WTC11 (cell line): Measurements from ENCODE around the gene TET1. TPM values are rescaled to one million over a fixed set of nuclear protein-coding genes. Genes with fewer than 3 reads are reported as not detected.

Source experiments
- ATAC-seq: fragments of 200-7000 bp; cut with Tn5 transposase; 2 replicates; pipeline ENCODE4 v1.10.0; 2021; ENCODE audit warnings: mild to moderate bottlenecking, moderate library complexity
- CTCF ChIA-PET: fragments of 300-600 bp; sonication (Branson Sonifier 250); formaldehyde crosslinking; loops from one replicate; lab custom pipeline; 2021; ENCODE audit warnings: antibody characterized with exemption; lab: Charles Lee
- POLR2A ChIA-PET: fragments of 350-600 bp; sonication (Branson Sonifier 250); formaldehyde crosslinking; loops from one replicate; lab custom pipeline; 2021; ENCODE audit warnings: antibody characterized with exemption; lab: Charles Lee
- DNase-seq: peaks from one replicate; pipeline ENCODE4 v3.0.0; 2021; ENCODE audit warnings: low spot score
- H3K27ac Mint-ChIP-seq: 2 replicates; pipeline ENCODE4 v1.8.0; 2021; ENCODE audit warnings: mixed read lengths
- H3K27me3 Mint-ChIP-seq: 2 replicates; pipeline ENCODE4 v1.8.0; 2021; ENCODE audit warnings: low read depth, mild to moderate bottlenecking, moderate library complexity, mixed read lengths
- H3K36me3 Mint-ChIP-seq: 2 replicates; pipeline ENCODE4 v1.8.0; 2021; ENCODE audit warnings: mixed read lengths
- H3K4me1 Mint-ChIP-seq: 2 replicates; pipeline ENCODE4 v1.8.0; 2022; ENCODE audit warnings: mixed read lengths
- H3K4me3 Mint-ChIP-seq: 2 replicates; pipeline ENCODE4 v1.8.0; 2021; ENCODE audit warnings: mild to moderate bottlenecking, moderate library complexity, mixed read lengths
- H3K9me3 Mint-ChIP-seq: 2 replicates; pipeline ENCODE4 v1.8.0; 2021; ENCODE audit warnings: mixed read lengths
- FOXP4 ChIP-seq: sonication (generic); formaldehyde crosslinking; IDR thresholded peaks from 2 replicates; pipeline ENCODE4 v1.8.0; 2022; ENCODE audit warnings: mild to moderate bottlenecking, missing genetic modification reagents
- HMGXB4 ChIP-seq: sonication (generic); formaldehyde crosslinking; IDR thresholded peaks from 2 replicates; pipeline ENCODE4 v1.8.1; 2023; ENCODE audit warnings: mild to moderate bottlenecking, moderate library complexity, missing genetic modification reagents
- IRF2 ChIP-seq: sonication (generic); formaldehyde crosslinking; IDR thresholded peaks from 2 replicates; pipeline ENCODE4 v1.8.0; 2022; ENCODE audit warnings: low read depth, missing genetic modification reagents, borderline replicate concordance
- MYBL2 ChIP-seq: sonication (generic); formaldehyde crosslinking; IDR thresholded peaks from 2 replicates; pipeline ENCODE4 v1.8.1; 2023; ENCODE audit warnings: mild to moderate bottlenecking, moderate library complexity, missing genetic modification reagents
- NR3C1 ChIP-seq: sonication (generic); formaldehyde crosslinking; conservative IDR thresholded peaks from 2 replicates; pipeline ENCODE4 v1.8.1; 2023; ENCODE audit warnings: low read depth, mild to moderate bottlenecking, missing genetic modification reagents
- RELA ChIP-seq: sonication (generic); formaldehyde crosslinking; IDR thresholded peaks from 2 replicates; pipeline ENCODE4 v1.8.1; 2022; ENCODE audit warnings: missing genetic modification reagents, mild to moderate bottlenecking, borderline replicate concordance
- SMAD4 ChIP-seq: sonication (generic); formaldehyde crosslinking; IDR thresholded peaks from 2 replicates; pipeline ENCODE4 v1.8.0; 2022; ENCODE audit warnings: mild to moderate bottlenecking, missing genetic modification reagents
- USF1 ChIP-seq: sonication (generic); formaldehyde crosslinking; IDR thresholded peaks from 2 replicates; pipeline ENCODE4 v1.8.0; 2022; ENCODE audit warnings: mild to moderate bottlenecking, missing genetic modification reagents
- ZNF121 ChIP-seq: sonication (generic); formaldehyde crosslinking; IDR thresholded peaks from 2 replicates; pipeline ENCODE4 v1.8.0; 2023; ENCODE audit warnings: missing genetic modification reagents
- ZNF219 ChIP-seq: sonication (generic); formaldehyde crosslinking; IDR thresholded peaks from 2 replicates; pipeline ENCODE4 v1.8.0; 2023; ENCODE audit warnings: missing genetic modification reagents, mild to moderate bottlenecking, borderline replicate concordance
- ZNF396 ChIP-seq: fragments of 250-450 bp; sonication (Bioruptor Pico); IDR thresholded peaks from 2 replicates; pipeline ENCODE4 v1.8.0; 2021; ENCODE audit warnings: mild to moderate bottlenecking, moderate library complexity, borderline replicate concordance
- total RNA-seq: library from RNA; stranded (reverse); gene quantifications from 3 replicates; pipeline ENCODE4 v1.2.3, GENCODE V29; 2021
- TF ChIP-seq, protein P1 (sequence below): fragments of 250-450 bp; sonication (Bioruptor Pico); conservative IDR thresholded peaks from 2 replicates; pipeline ENCODE4 v1.9.0; 2021; ENCODE audit warnings: mild to moderate bottlenecking
- TF ChIP-seq, protein P2 (sequence below): sonication (generic); formaldehyde crosslinking; IDR thresholded peaks from 2 replicates; pipeline ENCODE4 v1.8.0; 2023; ENCODE audit warnings: missing genetic modification reagents
- TF ChIP-seq, protein P3 (sequence below): sonication (generic); formaldehyde crosslinking; IDR thresholded peaks from 2 replicates; pipeline ENCODE4 v1.8.0; 2023; ENCODE audit warnings: missing genetic modification reagents, mild to moderate bottlenecking, borderline replicate concordance
- TF ChIP-seq, protein P4 (sequence below): fragments of 250-450 bp; sonication (Bioruptor Pico); IDR thresholded peaks from 2 replicates; pipeline ENCODE4 v1.9.0; 2021; ENCODE audit warnings: mild to moderate bottlenecking
- TF ChIP-seq, protein P5 (sequence below): sonication (generic); formaldehyde crosslinking; IDR thresholded peaks from 2 replicates; pipeline ENCODE4 v1.8.1; 2022; ENCODE audit warnings: missing genetic modification reagents, borderline replicate concordance

TET1 gene
- total RNA-seq, 1 experiment from 2014 or later: 71.4 TPM

DNA sequence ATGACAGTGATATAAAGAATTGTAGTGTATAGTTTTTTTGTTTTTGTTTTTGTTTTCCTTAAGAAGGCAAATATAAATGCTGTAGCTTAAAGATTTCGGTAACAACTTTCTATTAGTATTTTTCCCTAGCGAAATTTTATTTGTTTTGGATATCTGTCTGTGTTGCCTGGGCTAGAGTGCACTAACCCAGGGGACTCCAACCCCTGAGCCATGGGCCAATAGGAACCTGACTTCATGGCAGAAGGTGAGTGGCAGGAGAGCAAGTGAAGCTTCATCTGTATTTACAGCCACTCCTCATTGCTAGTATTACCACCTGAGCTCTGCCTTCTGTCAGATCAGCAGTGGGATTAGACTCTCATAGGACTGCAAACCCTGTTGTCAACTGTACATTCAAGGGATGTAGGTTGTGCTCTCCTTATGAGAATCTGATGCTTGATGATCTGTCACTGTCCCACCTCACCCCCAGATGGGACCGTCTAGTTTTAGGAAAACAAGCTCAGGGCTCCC, 95.5 kb downstream of the TET1 start:
- H3K36me3 Mint-ChIP-seq: peaks cover 61% of the 10 kb centered on the region
- H3K27me3 Mint-ChIP-seq: no peaks in the 10 kb centered on the region

DNA sequence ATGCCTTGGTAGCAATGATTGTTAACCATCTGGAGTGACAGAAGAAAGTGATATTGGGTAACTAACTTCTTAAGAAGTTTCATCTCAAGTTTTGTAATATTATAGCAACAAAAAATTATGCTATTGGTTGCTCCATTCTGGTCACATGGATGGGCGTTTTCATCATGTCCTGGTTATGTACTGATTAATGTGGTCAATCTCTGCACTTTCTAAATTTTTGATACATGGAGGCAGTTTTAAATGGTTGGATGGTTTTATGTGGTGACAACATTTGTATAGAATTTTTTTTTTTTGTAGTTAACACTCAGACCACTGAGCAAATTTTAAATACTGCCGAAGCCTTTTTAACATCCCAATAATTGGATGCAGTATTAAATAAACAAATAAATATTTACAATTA, 105.7 kb downstream of the TET1 start:
- Mint-ChIP-seq H3K4me3 (no peak overlapping the region), H3K4me1 (no peaks in the 10 kb centered on the region), H3K27me3 (no peaks in the 10 kb centered on the region), H3K9me3 (no peaks in the 10 kb centered on the region), H3K36me3 (peaks cover 39% of the 10 kb centered on the region), H3K27ac (no peak overlapping the region)
- POLR2A ChIA-PET: no interaction called here
- no peak for ATAC-seq
- no peak for DNase-seq
- CTCF ChIA-PET: no interaction called here
- no peak for TF ChIP-seq ZNF396 (CRISPR knock-in tag)
- TF ChIP-seq ZNF219 (CRISPR knock-in tag): no peak
- no peak for TF ChIP-seq SMAD4 (CRISPR knock-in tag)
- no peak for TF ChIP-seq FOXP4 (CRISPR knock-in tag)
- TF ChIP-seq, protein P1, sequence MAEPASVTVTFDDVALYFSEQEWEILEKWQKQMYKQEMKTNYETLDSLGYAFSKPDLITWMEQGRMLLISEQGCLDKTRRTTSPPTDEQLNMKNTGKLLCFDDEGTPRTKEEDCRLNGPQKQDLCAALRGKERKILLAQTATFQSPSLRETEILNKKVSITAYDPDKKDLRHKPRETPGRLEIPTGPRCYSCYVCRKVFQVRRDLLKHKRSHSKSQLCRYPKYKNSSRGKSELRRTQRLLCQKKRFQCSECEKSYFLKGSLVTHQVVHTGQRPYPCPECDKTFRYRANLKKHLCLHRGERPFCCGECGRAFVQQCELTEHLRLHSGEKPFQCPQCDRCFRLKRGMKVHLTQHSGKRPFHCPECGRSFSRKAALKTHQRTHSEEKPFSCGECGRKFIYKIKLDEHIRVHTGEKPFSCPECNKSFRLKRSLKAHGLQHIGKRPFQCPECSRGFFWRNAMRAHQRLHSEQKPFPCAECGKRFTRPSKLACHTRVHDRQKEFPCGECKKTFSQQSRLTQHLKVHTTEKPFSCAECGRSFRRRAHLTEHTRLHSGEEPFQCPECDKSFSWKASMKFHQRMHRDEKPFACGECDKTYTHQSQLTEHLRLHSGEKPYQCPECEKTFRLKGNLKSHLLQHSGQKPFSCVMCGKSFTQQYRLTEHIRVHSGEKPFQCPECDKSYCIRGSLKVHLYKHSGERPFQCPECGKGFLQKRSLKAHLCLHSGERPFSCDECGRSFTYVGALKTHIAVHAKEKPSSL (CRISPR knock-in tag): no peak
- TF ChIP-seq, protein P2, sequence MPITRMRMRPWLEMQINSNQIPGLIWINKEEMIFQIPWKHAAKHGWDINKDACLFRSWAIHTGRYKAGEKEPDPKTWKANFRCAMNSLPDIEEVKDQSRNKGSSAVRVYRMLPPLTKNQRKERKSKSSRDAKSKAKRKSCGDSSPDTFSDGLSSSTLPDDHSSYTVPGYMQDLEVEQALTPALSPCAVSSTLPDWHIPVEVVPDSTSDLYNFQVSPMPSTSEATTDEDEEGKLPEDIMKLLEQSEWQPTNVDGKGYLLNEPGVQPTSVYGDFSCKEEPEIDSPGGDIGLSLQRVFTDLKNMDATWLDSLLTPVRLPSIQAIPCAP (CRISPR knock-in tag): no peak
- no peak for TF ChIP-seq ZNF121 (CRISPR knock-in tag)
- TF ChIP-seq RELA (CRISPR knock-in tag): no peak
- TF ChIP-seq MYBL2 (CRISPR knock-in tag): no peak

More for the DNA sequence above, 95.5 kb downstream of the TET1 start:
- ChIA-PET CTCF (interaction anchor here (1.0 to 1.1 kb wide), 2 partner anchors 105 kb away, joined by 3 read pairs; no protein-coding TSS in a partner anchor), POLR2A (no interaction called here)
- Mint-ChIP-seq H3K9me3 (no peaks in the 10 kb centered on the region), H3K4me3 (no peak overlapping the region)
- DNase-seq: no peak
- no peak for ATAC-seq
- TF ChIP-seq, protein P3, sequence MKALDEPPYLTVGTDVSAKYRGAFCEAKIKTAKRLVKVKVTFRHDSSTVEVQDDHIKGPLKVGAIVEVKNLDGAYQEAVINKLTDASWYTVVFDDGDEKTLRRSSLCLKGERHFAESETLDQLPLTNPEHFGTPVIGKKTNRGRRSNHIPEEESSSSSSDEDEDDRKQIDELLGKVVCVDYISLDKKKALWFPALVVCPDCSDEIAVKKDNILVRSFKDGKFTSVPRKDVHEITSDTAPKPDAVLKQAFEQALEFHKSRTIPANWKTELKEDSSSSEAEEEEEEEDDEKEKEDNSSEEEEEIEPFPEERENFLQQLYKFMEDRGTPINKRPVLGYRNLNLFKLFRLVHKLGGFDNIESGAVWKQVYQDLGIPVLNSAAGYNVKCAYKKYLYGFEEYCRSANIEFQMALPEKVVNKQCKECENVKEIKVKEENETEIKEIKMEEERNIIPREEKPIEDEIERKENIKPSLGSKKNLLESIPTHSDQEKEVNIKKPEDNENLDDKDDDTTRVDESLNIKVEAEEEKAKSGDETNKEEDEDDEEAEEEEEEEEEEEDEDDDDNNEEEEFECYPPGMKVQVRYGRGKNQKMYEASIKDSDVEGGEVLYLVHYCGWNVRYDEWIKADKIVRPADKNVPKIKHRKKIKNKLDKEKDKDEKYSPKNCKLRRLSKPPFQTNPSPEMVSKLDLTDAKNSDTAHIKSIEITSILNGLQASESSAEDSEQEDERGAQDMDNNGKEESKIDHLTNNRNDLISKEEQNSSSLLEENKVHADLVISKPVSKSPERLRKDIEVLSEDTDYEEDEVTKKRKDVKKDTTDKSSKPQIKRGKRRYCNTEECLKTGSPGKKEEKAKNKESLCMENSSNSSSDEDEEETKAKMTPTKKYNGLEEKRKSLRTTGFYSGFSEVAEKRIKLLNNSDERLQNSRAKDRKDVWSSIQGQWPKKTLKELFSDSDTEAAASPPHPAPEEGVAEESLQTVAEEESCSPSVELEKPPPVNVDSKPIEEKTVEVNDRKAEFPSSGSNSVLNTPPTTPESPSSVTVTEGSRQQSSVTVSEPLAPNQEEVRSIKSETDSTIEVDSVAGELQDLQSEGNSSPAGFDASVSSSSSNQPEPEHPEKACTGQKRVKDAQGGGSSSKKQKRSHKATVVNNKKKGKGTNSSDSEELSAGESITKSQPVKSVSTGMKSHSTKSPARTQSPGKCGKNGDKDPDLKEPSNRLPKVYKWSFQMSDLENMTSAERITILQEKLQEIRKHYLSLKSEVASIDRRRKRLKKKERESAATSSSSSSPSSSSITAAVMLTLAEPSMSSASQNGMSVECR: no peak
- TF ChIP-seq, protein P4, sequence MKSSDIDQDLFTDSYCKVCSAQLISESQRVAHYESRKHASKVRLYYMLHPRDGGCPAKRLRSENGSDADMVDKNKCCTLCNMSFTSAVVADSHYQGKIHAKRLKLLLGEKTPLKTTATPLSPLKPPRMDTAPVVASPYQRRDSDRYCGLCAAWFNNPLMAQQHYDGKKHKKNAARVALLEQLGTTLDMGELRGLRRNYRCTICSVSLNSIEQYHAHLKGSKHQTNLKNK: no peak
- no peak for TF ChIP-seq USF1 (CRISPR knock-in tag)
- TF ChIP-seq IRF2 (CRISPR knock-in tag): no peak
- no peak for TF ChIP-seq NR3C1 (CRISPR knock-in tag)
- TF ChIP-seq HMGXB4 (CRISPR knock-in tag): no peak
- TF ChIP-seq, protein P5, sequence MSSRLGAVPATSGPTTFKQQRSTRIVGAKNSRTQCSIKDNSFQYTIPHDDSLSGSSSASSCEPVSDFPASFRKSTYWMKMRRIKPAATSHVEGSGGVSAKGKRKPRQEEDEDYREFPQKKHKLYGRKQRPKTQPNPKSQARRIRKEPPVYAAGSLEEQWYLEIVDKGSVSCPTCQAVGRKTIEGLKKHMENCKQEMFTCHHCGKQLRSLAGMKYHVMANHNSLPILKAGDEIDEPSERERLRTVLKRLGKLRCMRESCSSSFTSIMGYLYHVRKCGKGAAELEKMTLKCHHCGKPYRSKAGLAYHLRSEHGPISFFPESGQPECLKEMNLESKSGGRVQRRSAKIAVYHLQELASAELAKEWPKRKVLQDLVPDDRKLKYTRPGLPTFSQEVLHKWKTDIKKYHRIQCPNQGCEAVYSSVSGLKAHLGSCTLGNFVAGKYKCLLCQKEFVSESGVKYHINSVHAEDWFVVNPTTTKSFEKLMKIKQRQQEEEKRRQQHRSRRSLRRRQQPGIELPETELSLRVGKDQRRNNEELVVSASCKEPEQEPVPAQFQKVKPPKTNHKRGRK: no peak
- TF ChIP-seq, all 79 proteins: peak for 0
- H3K27ac Mint-ChIP-seq: no peak overlapping the region
- H3K4me1 Mint-ChIP-seq: peaks cover 8% of the 10 kb centered on the region
